ENCODE results near the gene KHDC1. TPM values are rescaled to one million over a fixed set of nuclear protein-coding genes. Genes with fewer than 3 reads are reported as not detected.

Gene KHDC1
- total RNA-seq, 1 experiment from 2014 or later = 7.7 TPM

DNA sequence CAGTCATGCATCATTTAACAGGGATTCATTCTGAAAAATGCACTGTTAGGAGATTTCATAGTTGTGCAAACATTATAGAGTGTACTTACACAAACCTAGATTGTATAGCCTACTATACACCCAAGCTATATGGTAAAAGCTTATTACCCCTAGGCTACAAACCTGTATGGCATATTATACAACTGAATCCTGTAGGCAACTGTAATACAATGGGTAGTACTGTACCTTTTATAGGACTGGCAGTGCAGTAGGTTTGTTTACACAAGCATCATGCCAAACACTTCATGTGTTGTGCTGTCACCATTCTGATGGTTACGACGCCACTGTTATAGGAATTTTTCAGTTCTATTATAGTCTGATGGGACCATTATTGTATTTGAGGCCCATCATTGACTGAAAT is 39.3 kb upstream of the KHDC1 start:
- H3K18ac ChIP-seq (ENCODE audit: insufficient read length, low read depth, low read length) = no peak overlapping the region
- no peaks in the 10 kb centered on the region for H3K23me2 ChIP-seq (ENCODE audit: insufficient read length, low read depth, low read length, poor library complexity, severe bottlenecking)
- no peaks in the 10 kb centered on the region for H3K9me3 ChIP-seq (ENCODE audit: control insufficient read depth, low read depth, low read length)
- no peak overlapping the region for H2BK12ac ChIP-seq (ENCODE audit: insufficient read length, low read depth, low read length)
- no peaks in the 10 kb centered on the region; the same call in 1 of the 2 replicates for H3K4me1 ChIP-seq (ENCODE audit: insufficient read depth, low read length)
- no peak overlapping the region; a peak in 1 of 7 replicates for H3K27ac Mint-ChIP-seq
- no peak overlapping the region for H4K5ac ChIP-seq (ENCODE audit: insufficient read length, low read depth, low read length)
- no peak overlapping the region for H4K91ac ChIP-seq (ENCODE audit: insufficient read length, low read depth, low read length)
- no peak overlapping the region for H2BK20ac ChIP-seq (ENCODE audit: low read depth, low read length, poor library complexity, severe bottlenecking)
- no peak for DNase-seq
- H2AFZ ChIP-seq (ENCODE audit: low read length) = no peak overlapping the region
- peaks cover 5 to 9% of the 10 kb centered on the region in 2 experiments; a peak in 3 of 4 replicates for H3K4me1 Mint-ChIP-seq
- no peak overlapping the region for H3K23ac ChIP-seq (ENCODE audit: insufficient read length, low read depth, low read length)
- H3K27me3 ChIP-seq (ENCODE audit: insufficient read depth, low read length) = no peaks in the 10 kb centered on the region
- no CpG with 5 or more reads among the region's 2 CpGs for WGBS (ENCODE audit: extremely low coverage, insufficient read length, low lambda C conversion rate)
- no peaks in the 10 kb centered on the region for H3K79me2 ChIP-seq (ENCODE audit: insufficient read depth, low read length)
- H4K20me1 ChIP-seq (ENCODE audit: control insufficient read depth, insufficient read depth, insufficient read length) = no peaks in the 10 kb centered on the region
- no peaks in the 10 kb centered on the region for H3K9me3 Mint-ChIP-seq
- H2AK5ac ChIP-seq (ENCODE audit: insufficient read length, low read length) = no peak overlapping the region
- H3K27me3 Mint-ChIP-seq (ENCODE audit: low read depth) = no peaks in the 10 kb centered on the region
- no peak overlapping the region for H4K8ac ChIP-seq (replicated peaks; ENCODE audit: insufficient read length, low read depth, low read length)
- no peak overlapping the region for H3K56ac ChIP-seq (ENCODE audit: insufficient read length, low read depth, low read length)
- no peaks in the 10 kb centered on the region for H3K79me1 ChIP-seq (ENCODE audit: insufficient read depth, low read depth, low read length, poor library complexity, severe bottlenecking)
- peaks cover 10 to 41% (median 17%) of the 10 kb centered on the region in 3 experiments for H3K36me3 Mint-ChIP-seq (ENCODE audit: insufficient read depth in 1 of 3, low read depth in 3 of 3)
- H3T11ph ChIP-seq (ENCODE audit: low read length) = no peak overlapping the region
- H3K14ac ChIP-seq (ENCODE audit: insufficient read depth, low read length) = no peak overlapping the region
- no peak overlapping the region for H3K4me2 ChIP-seq (ENCODE audit: insufficient read depth, insufficient read length, low read length)
- H3K4ac ChIP-seq (ENCODE audit: low read depth, low read length) = no peak overlapping the region
- TF ChIP-seq, protein P1, sequence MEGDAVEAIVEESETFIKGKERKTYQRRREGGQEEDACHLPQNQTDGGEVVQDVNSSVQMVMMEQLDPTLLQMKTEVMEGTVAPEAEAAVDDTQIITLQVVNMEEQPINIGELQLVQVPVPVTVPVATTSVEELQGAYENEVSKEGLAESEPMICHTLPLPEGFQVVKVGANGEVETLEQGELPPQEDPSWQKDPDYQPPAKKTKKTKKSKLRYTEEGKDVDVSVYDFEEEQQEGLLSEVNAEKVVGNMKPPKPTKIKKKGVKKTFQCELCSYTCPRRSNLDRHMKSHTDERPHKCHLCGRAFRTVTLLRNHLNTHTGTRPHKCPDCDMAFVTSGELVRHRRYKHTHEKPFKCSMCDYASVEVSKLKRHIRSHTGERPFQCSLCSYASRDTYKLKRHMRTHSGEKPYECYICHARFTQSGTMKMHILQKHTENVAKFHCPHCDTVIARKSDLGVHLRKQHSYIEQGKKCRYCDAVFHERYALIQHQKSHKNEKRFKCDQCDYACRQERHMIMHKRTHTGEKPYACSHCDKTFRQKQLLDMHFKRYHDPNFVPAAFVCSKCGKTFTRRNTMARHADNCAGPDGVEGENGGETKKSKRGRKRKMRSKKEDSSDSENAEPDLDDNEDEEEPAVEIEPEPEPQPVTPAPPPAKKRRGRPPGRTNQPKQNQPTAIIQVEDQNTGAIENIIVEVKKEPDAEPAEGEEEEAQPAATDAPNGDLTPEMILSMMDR (conservative IDR thresholded peaks at IDR 0.05) = no peak
- no peak overlapping the region for H3K4me3 Mint-ChIP-seq
- no peak overlapping the region for H2BK15ac ChIP-seq (ENCODE audit: low read depth, low read length)
- no peak overlapping the region for H3K9ac ChIP-seq (ENCODE audit: extremely low read depth, insufficient read length, low read length)
- H3K27ac ChIP-seq (ENCODE audit: insufficient read length, low read depth, low read length) = no peak overlapping the region
- no peak overlapping the region for H2BK5ac ChIP-seq (ENCODE audit: insufficient read length, low read length)
- no peak overlapping the region for H2BK120ac ChIP-seq (ENCODE audit: low read depth, low read length, poor library complexity, severe bottlenecking)
